ENCODE data around the gene TIMM23. TPM values are rescaled to one million over a fixed set of nuclear protein-coding genes. Genes with fewer than 3 reads are reported as not detected.
A peak's percentile ranks its signal among the peaks of the same experiment; 100 is the strongest.

TIMM23 gene
- total and polyA plus RNA-seq, 10 of the 15 experiments (the other 5 are each of a cell fraction or from before 2014, with no cell fraction given): 90.0 to 228 (median 120) TPM

GRCh38 chr10:46030091-46030937 lies 58.0 kb downstream of the TIMM23 start, which contains the start of gene NCOA4 (continued):
- TF ChIP-seq, protein P1, sequence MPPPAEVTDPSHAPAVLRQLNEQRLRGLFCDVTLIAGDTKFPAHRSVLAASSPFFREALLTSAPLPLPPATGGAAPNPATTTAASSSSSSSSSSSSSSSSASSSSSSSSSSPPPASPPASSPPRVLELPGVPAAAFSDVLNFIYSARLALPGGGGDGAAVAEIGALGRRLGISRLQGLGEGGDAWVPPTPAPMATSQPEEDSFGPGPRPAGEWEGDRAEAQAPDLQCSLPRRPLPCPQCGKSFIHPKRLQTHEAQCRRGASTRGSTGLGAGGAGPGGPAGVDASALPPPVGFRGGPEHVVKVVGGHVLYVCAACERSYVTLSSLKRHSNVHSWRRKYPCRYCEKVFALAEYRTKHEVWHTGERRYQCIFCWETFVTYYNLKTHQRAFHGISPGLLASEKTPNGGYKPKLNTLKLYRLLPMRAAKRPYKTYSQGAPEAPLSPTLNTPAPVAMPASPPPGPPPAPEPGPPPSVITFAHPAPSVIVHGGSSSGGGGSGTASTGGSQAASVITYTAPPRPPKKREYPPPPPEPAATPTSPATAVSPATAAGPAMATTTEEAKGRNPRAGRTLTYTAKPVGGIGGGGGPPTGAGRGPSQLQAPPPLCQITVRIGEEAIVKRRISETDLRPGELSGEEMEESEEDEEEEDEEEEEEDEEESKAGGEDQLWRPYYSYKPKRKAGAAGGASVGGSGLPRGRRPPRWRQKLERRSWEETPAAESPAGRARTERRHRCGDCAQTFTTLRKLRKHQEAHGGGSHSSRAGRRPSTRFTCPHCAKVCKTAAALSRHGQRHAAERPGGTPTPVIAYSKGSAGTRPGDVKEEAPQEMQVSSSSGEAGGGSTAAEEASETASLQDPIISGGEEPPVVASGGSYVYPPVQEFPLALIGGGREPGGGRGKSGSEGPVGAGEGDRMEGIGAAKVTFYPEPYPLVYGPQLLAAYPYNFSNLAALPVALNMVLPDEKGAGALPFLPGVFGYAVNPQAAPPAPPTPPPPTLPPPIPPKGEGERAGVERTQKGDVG (CRISPR knock-in tag; IDR thresholded peaks at IDR 0.05): no peak
- TF ChIP-seq TCF3 (IDR thresholded peaks at IDR 0.05; ENCODE audit: borderline replicate concordance, insufficient read depth, low read depth, low read length): no peak
- no peak for TF ChIP-seq ETV6 (conservative IDR thresholded peaks at IDR 0.05 in 1 of 2, IDR thresholded peaks at IDR 0.05 in 1 of 2; ENCODE audit: borderline replicate concordance in 1 of 2, low read depth in 1 of 2)
- TF ChIP-seq SMC3 (IDR thresholded peaks at IDR 0.05; ENCODE audit: borderline replicate concordance, low read length): no peak
- TF ChIP-seq MXI1 (IDR thresholded peaks at IDR 0.05; ENCODE audit: low read depth, low read length): peak; percentile 81; the same call in 1 of the 2 replicates
- peak; percentile 10 for TF ChIP-seq RELA (IDR thresholded peaks at IDR 0.05; ENCODE audit: borderline replicate concordance, partially characterized antibody)
- TF ChIP-seq TAF1 (IDR thresholded peaks at IDR 0.05; ENCODE audit: borderline replicate concordance, low read depth, low read length): peak; percentile 83
- TF ChIP-seq SMAD1 (IDR thresholded peaks at IDR 0.05; ENCODE audit: low read depth, partially characterized antibody): no peak
- no peak; the same call in 1 of the 2 replicates for TF ChIP-seq SMARCA5 (IDR thresholded peaks at IDR 0.05)
- peak; percentile 72; the same call in 2 of the 3 replicates for TF ChIP-seq POU2F2 (IDR thresholded peaks at IDR 0.05; ENCODE audit: borderline replicate concordance, low read depth, low read length)
- no peak for TF ChIP-seq BMI1 (IDR thresholded peaks at IDR 0.05; ENCODE audit: borderline replicate concordance)
- peak; percentile 100 for TF ChIP-seq CHD2 (IDR thresholded peaks at IDR 0.05; ENCODE audit: borderline replicate concordance, low read depth, low read length)
- peak; percentile 97 for TF ChIP-seq BRCA1 (IDR thresholded peaks at IDR 0.05; ENCODE audit: low read depth, low read length)
- TF ChIP-seq MEF2A (IDR thresholded peaks at IDR 0.05; ENCODE audit: insufficient read depth, low read depth, low read length): no peak
- TF ChIP-seq POLR2AphosphoS2 (IDR thresholded peaks at IDR 0.05; ENCODE audit: low read depth, low read length): peak; percentile 80; the same call in 1 of the 2 replicates
